Measurements from ENCODE around the gene MBTD1.
"Not testable (repeated sequence)": the region's sequence is repeated elsewhere in the genome, so short reads cannot be mapped to it uniquely, and the experiment has no call there.

Gene MBTD1

GRCh38 chr17:51259564-51260236 lies at the start of gene MBTD1:
Gene MBTD1, minus strand, starts transcription at chr17:51260049. Its CDS starts 34,888 bp downstream, at chr17:51225161.
- H3K4me3 ChIP-seq (ENCODE audit: low read depth, low read length): peak within 1 kb of the TSS; percentile 97
- DNase-seq (ENCODE audit: low read depth): peak; percentile 92

- DNase-seq (ENCODE audit: low read depth): no peak
- H3K4me3 ChIP-seq (ENCODE audit: low read depth, low read length): no peak overlapping the region
These were observed 45.3 kb upstream of the MBTD1 start for GRCh38 chr17:51305182-51305581.

GRCh38 chr17:51299859-51300258 lies 40.0 kb upstream of the MBTD1 start:
- no peak for DNase-seq (ENCODE audit: low read depth)
- no peak overlapping the region for H3K4me3 ChIP-seq (ENCODE audit: low read depth, low read length)

- peak; percentile 4 for DNase-seq (ENCODE audit: low read depth)
- no peak overlapping the region for H3K4me3 ChIP-seq (ENCODE audit: low read depth, low read length)
These were observed 38.9 kb upstream of the MBTD1 start for GRCh38 chr17:51298508-51299371.

- H3K4me3 ChIP-seq (ENCODE audit: low read depth, low read length); DNase-seq (ENCODE audit: low read depth): not testable (repeated sequence)
These were observed 34.5 kb upstream of the MBTD1 start for GRCh38 chr17:51294338-51294737.

- no peak for DNase-seq (ENCODE audit: low read depth)
- no peak overlapping the region for H3K4me3 ChIP-seq (ENCODE audit: low read depth, low read length)
These were observed 29.9 kb upstream of the MBTD1 start for GRCh38 chr17:51289696-51290111.

- DNase-seq (ENCODE audit: low read depth): no peak
- H3K4me3 ChIP-seq (ENCODE audit: low read depth, low read length): no peak overlapping the region
These were observed 27.6 kb upstream of the MBTD1 start for GRCh38 chr17:51287412-51287811.

- DNase-seq (ENCODE audit: low read depth): no peak
- no peak overlapping the region for H3K4me3 ChIP-seq (ENCODE audit: low read depth, low read length)
These were observed 19.3 kb upstream of the MBTD1 start for GRCh38 chr17:51279183-51279582.

- no peak for DNase-seq (ENCODE audit: low read depth)
- H3K4me3 ChIP-seq (ENCODE audit: low read depth, low read length): no peak overlapping the region
These were observed 15.5 kb upstream of the MBTD1 start for GRCh38 chr17:51275381-51275780.

- no peak for DNase-seq (ENCODE audit: low read depth)
- H3K4me3 ChIP-seq (ENCODE audit: low read depth, low read length): no peak overlapping the region
These were observed 13.0 kb upstream of the MBTD1 start for GRCh38 chr17:51272812-51273211.

- no peak overlapping the region for H3K4me3 ChIP-seq (ENCODE audit: low read depth, low read length)
- no peak for DNase-seq (ENCODE audit: low read depth)
These were observed 10.8 kb upstream of the MBTD1 start for GRCh38 chr17:51270636-51271035.

GRCh38 chr17:51269991-51270390 lies 10.1 kb upstream of the MBTD1 start:
- DNase-seq (ENCODE audit: low read depth): no peak
- no peak overlapping the region for H3K4me3 ChIP-seq (ENCODE audit: low read depth, low read length)

- not testable (repeated sequence) for DNase-seq (ENCODE audit: low read depth); H3K4me3 ChIP-seq (ENCODE audit: low read depth, low read length)
These were observed 4.6 kb upstream of the MBTD1 start for GRCh38 chr17:51264466-51264865.

- no peak for DNase-seq (ENCODE audit: low read depth)
- H3K4me3 ChIP-seq (ENCODE audit: low read depth, low read length): no peak overlapping the region
These were observed 3.2 kb upstream of the MBTD1 start for GRCh38 chr17:51263006-51263405.

GRCh38 chr17:51261024-51261963 lies 1.4 kb upstream of the MBTD1 start:
- H3K4me3 ChIP-seq (ENCODE audit: low read depth, low read length): peak overlapping the region; percentile 97
- DNase-seq (ENCODE audit: low read depth): no peak

- peak; percentile 93 for DNase-seq (ENCODE audit: low read depth)
- H3K4me3 ChIP-seq (ENCODE audit: low read depth, low read length): peak within 1 kb of the TSS; percentile 97
These were observed 581 bp upstream of the MBTD1 start, which contains the start of gene UTP18 for GRCh38 chr17:51260237-51261023. Gene UTP18, plus strand, starts transcription at chr17:51260546. Its CDS starts 39 bp downstream, at chr17:51260585.

- no peak for DNase-seq (ENCODE audit: low read depth)
- H3K4me3 ChIP-seq (ENCODE audit: low read depth, low read length): peak overlapping the region; percentile 97
These were observed 889 bp downstream of the MBTD1 start for GRCh38 chr17:51258756-51259563.

Measured in skeletal muscle cell (primary cell).